Measurements from ENCODE around the gene UGCG.
"Not testable (repeated sequence)": the region's sequence is repeated elsewhere in the genome, so short reads cannot be mapped to it uniquely, and the experiment has no call there.

DNA sequence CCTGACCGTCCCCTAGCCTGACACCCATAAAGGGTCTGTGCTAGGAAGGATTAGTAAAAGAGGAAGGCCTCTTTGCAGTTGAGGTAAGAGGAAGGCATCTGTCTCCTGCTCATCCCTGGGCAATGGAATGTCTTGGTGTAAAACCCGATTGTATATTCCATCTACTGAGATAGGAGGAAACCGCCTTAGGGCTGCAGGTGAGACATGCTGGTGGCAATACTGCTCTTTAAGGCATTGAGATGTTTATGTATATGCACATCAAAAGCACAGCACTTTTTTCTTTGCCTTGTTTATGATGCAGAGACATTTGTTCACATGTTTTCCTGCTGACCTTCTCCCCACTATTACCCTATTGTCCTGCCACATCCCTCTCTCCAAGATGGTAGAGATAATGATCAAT lies 20.9 kb upstream of the UGCG start:
- TF ChIP-seq, protein P1, sequence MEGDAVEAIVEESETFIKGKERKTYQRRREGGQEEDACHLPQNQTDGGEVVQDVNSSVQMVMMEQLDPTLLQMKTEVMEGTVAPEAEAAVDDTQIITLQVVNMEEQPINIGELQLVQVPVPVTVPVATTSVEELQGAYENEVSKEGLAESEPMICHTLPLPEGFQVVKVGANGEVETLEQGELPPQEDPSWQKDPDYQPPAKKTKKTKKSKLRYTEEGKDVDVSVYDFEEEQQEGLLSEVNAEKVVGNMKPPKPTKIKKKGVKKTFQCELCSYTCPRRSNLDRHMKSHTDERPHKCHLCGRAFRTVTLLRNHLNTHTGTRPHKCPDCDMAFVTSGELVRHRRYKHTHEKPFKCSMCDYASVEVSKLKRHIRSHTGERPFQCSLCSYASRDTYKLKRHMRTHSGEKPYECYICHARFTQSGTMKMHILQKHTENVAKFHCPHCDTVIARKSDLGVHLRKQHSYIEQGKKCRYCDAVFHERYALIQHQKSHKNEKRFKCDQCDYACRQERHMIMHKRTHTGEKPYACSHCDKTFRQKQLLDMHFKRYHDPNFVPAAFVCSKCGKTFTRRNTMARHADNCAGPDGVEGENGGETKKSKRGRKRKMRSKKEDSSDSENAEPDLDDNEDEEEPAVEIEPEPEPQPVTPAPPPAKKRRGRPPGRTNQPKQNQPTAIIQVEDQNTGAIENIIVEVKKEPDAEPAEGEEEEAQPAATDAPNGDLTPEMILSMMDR (IDR thresholded peaks at IDR 0.05), result not testable (repeated sequence)
- not testable (repeated sequence) for TF ChIP-seq POLR2A (IDR thresholded peaks at IDR 0.05)

All from esophagus squamous epithelium (tissue), 4 donors.